Placental epithelial cell (primary cell): ENCODE measurements around the gene ALKBH5. TPM values are rescaled to one million over a fixed set of nuclear protein-coding genes. Genes with fewer than 3 reads are reported as not detected.

Experiments
- total RNA-seq: library from RNA; depleted of rRNA; stranded (reverse); fragments of >200 nt; gene quantifications from 2 replicates; pipeline ENCODE4 v1.2.3, GENCODE V29; 2012

The ALKBH5 gene
- total RNA-seq, result 98.5 and 149 TPM in 2 replicates

DNA sequence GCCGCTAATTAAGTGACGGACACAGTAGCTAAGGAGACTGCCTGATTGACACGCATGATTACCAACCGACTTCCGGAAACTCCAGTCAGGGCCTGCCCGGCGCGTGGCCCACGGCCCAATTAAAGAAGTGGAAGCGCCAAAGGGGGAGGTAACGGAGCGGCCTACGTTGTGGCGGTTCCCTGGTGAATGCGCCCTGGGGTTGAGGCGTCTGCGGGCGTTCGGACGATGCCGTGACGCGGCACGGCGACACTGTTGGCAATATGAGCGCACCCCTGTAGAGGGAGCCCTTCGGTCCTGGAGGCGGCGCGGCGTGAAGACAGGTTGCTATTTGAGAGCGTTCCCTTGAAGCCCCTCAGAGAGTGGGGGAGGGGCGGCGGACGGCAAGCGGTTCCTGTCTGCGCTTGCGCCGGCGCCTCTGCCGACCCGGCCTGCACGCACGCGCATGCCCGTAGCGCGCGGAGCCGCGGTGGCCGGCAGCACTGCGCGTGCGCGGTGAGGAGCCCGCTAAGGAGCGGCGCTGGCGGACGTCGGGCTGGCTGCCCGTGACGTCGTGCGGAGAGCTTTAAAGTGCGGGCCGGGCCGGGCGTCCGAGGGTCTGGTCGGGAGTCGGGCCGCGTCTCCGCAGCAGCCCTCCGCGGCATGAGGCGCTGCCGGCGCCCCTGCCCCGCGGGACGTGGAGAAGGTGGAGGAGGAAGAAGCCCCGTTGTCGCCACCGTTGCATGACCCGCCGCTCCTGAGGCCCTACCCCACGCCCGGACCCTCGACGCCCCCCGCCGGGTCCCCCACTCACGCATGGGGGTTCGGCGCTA is at the start of gene ALKBH5:
Gene ALKBH5 (plus strand): TSS at position 495 of the 809 bp plus-strand sequence. CDS start 416 bp downstream, outside the sequence.

DNA sequence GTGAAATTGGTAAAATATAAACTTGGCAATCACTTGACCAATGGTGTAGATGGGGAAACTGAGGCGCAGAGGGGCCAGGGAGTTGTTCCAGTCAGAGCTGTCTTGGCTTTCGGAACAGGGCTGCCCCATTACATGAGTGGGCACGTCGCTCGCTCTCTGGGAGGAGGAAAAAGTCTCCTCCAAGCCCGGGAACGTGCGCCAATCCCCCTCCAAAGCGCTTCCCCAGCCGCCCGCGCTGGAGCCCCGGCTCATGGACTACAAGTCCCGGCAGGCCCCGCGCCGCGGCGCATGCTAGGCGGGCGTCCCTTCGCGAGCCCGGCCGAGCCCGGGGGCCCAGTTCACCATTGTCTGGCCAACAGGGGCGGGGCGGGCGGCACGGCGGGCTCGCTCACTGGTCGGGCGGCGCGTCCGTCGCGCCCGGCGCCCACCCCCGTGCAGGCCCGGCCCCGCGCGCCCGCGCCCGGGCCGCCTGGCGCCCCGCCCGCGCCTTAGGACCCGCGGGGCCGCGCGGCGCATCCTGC is 41.6 kb downstream of the ALKBH5 start, which contains the start of gene LLGL1:
Gene LLGL1 (plus strand): TSS at position 515 of the 521 bp plus-strand sequence. CDS start 48 bp downstream, outside the sequence.

DNA sequence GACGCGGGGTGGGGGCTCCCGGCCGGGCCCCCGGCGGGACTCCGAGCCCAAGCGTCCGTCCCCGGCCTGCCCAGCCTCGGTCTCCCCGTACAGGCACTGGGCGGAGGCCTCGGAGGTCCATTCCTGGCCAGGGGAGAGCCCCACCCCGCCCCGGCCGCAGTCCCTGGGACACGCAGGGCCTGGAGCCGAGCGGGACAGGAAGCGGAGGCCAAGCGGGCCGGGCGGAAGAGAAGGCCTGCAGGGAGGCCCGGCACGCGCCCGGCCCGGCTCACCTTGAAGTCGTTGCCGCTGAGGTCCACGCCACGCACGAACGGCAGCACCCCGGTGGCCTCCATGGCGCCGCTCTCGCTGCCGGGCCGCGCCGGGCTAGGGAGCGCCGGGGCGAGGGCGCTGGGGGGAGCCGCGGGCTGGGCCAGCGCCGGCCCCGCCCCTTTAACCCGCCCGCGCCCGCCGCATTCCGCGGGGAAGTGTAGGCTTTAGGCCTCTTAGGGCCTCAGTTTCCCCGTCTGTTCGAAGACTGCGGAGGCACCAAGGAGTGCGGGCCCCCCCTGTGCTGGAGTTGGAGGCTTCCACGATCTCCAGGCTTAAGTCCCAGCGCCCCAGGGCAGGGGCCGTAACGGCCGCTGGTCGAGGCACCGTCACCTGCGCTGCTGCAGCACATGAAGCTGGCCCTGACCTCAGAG is 74.9 kb downstream of the ALKBH5 start, which contains the start of gene FLII:
Gene FLII (minus strand): TSS at position 383 of the 683 bp plus-strand sequence. CDS start 48 bp downstream, at position 335.

Other genes with a start within 250 kb of the ALKBH5 start
- gene TOM1L2, start 211.4 kb upstream of the ALKBH5 start, total RNA-seq, result 75.8 and 87.6 TPM in 2 replicates
- 2.6 and 5.1 TPM in 2 replicates for gene DRC3, start 211.0 kb upstream of the ALKBH5 start, total RNA-seq
- 17.3 and 20.6 TPM in 2 replicates for gene ATPAF2, start 144.7 kb upstream of the ALKBH5 start, total RNA-seq
- 6.8 and 7.9 TPM in 2 replicates for gene GID4, start 144.4 kb upstream of the ALKBH5 start, total RNA-seq
- 33.4 and 48.9 TPM in 2 replicates for gene DRG2, start 95.9 kb upstream of the ALKBH5 start, total RNA-seq
- gene MYO15A, start 75.1 kb upstream of the ALKBH5 start, total RNA-seq, result 2.0 and 2.1 TPM in 2 replicates
- 50.0 and 51.0 TPM in 2 replicates for gene LLGL1, start 41.8 kb downstream of the ALKBH5 start, total RNA-seq
- 139 and 481 TPM in 2 replicates for gene FLII, start 74.9 kb downstream of the ALKBH5 start, total RNA-seq
- gene MIEF2, start 76.8 kb downstream of the ALKBH5 start, total RNA-seq, result 18.1 and 76.3 TPM in 2 replicates
- gene TOP3A, start 131.2 kb downstream of the ALKBH5 start, total RNA-seq, result 29.1 and 42.1 TPM in 2 replicates
- 15.3 and 19.6 TPM in 2 replicates for gene SMCR8, start 131.5 kb downstream of the ALKBH5 start, total RNA-seq
- gene SHMT1, start 179.7 kb downstream of the ALKBH5 start, total RNA-seq, result 2.0 and 8.5 TPM in 2 replicates
- gene EVPLL, start 193.9 kb downstream of the ALKBH5 start, total RNA-seq, result 0.11 TPM in 1 of 2 replicates, not detected in the other